T-helper 2 cell treated with Interferon-gamma antibody and Interleukin-4, amounts not matched to agents 5 μg/mL and 100 μg/mL, for 36 hours (primary cell): ENCODE results near the gene CTH.
"Not testable (repeated sequence)": the region's sequence is repeated elsewhere in the genome, so short reads cannot be mapped to it uniquely, and the experiment has no call there.

Experiments
- DNase-seq: peaks from one replicate; pipeline ENCODE4 v3.0.0; 2021; ENCODE audit warnings: low spot score
- H3K27ac Mint-ChIP-seq: one replicate; pipeline ENCODE4 v1.8.0; 2021; ENCODE audit warnings: mild to moderate bottlenecking, mixed read lengths
- H3K27me3 Mint-ChIP-seq: one replicate; pipeline ENCODE4 v1.8.0; 2021; ENCODE audit warnings: low read depth, mixed read lengths
- H3K36me3 Mint-ChIP-seq: one replicate; pipeline ENCODE4 v1.8.0; 2021; ENCODE audit warnings: low read depth, mixed read lengths
- H3K4me1 Mint-ChIP-seq: one replicate; pipeline ENCODE4 v1.8.0; 2021; ENCODE audit warnings: low read depth, mixed read lengths
- H3K4me3 Mint-ChIP-seq: one replicate; pipeline ENCODE4 v1.8.0; 2022; ENCODE audit warnings: mild to moderate bottlenecking, moderate library complexity, mixed read lengths
- H3K9me3 Mint-ChIP-seq: one replicate; pipeline ENCODE4 v1.8.0; 2021; ENCODE audit warnings: mixed read lengths

The CTH gene

DNA sequence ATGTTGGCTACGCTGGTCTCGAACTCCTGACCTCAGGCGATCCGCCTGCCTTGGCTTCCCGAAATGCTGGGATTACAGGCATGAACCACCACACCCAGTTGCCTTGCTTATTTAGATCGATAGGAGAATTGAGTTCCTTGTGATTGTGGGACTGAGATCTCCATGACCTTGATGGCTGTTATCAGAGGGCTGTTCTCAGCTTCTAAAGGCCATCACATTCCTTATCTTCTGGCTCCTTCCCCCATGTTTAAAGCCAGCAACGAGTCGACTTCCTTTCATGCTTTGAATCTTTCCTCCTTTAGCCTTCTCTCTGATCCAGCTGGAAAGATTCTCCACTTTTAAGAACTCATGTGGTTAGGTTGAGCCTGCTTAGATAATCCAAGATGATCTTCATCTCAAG lies 38.0 kb downstream of the CTH start:
- no peak for DNase-seq
- Mint-ChIP-seq H3K27ac (no peak overlapping the region), H3K9me3 (no peaks in the 10 kb centered on the region), H3K4me1 (peaks cover 4% of the 10 kb centered on the region), H3K27me3 (no peaks in the 10 kb centered on the region), H3K4me3 (no peak overlapping the region), H3K36me3 (no peaks in the 10 kb centered on the region)

DNA sequence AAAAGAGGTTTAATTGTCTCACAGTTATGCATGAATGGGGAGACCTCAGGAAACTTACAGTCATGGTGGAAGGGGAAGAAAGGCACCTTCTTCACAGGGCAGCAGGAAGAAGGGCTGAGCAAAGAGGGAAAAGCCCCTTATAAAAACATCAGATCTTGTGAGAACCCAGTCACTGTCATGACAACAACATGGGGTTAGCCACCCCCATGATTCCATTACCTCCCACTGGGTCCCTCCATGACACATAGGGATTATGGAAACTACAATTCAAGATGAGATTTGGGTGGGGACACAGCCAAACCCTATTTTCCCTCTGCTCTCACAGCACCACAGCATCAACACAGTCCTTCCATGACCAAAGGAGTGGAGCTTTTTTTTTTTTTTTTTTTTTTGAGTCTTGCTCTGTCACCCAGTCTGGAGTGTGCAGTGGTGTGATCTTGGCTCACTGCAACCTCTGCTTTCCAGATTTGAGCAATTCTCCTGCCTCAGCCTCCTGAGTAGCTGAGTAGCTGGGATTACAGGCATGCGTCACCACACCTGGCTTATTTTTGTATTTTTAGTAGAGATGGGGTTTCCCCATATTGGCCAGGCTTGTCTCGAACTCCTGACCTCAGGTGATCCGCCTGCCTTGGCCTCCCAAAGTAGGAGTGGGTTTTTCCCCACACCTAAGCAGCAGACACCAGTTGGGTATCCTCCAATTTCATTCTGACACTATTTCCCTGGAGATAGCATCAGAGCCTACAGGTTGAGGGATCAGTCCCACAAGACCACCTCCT lies 41.3 kb downstream of the CTH start:
- H3K4me1 Mint-ChIP-seq, H3K4me3 Mint-ChIP-seq, H3K36me3 Mint-ChIP-seq, H3K27me3 Mint-ChIP-seq, H3K27ac Mint-ChIP-seq, H3K9me3 Mint-ChIP-seq: not testable (repeated sequence)
- peak; percentile 27 for DNase-seq

DNA sequence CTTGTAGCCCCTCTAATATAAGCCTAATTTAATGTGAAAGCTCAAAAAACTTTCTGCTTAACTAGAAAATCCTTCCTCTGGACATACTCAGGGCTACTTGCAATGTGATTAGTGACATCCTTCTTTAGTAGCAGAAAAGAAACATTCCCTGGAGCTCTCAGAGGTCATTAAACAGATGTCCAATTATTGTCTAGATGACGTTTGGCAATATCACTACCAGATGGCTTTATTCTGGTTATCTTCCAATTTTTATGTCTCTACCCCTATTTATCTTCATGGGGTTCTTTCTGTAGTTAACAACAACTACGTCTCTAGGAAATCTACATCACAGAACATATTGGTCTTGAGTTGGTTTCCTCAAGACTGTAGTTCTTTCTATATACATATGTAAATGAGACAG lies 44.2 kb downstream of the CTH start:
- Mint-ChIP-seq H3K36me3 (no peaks in the 10 kb centered on the region), H3K4me3 (no peak overlapping the region), H3K27ac (no peak overlapping the region), H3K9me3 (no peaks in the 10 kb centered on the region), H3K4me1 (peaks cover 4% of the 10 kb centered on the region), H3K27me3 (no peaks in the 10 kb centered on the region)
- DNase-seq: no peak

DNA sequence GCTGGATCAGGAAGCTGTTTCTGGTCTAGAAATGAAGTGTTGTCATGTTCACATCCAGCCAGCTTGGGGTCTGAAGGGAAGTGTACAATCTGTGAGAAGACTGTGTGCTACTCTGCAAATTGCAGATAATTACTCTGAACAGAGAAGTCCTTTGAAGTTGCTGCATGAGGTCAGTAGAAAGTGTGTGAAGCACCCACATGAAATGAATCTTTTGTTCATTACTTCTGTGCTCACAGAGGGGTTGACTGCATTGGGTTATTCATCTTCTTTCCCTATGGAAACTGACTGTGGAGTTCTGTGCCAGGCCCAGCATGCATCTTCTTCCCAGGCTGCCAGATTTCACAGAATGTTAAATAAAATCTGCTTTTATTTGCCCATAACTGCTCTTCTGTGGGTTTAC lies 47.1 kb downstream of the CTH start:
- no peaks in the 10 kb centered on the region for H3K36me3 Mint-ChIP-seq
- H3K27ac Mint-ChIP-seq: no peak overlapping the region
- H3K9me3 Mint-ChIP-seq: no peaks in the 10 kb centered on the region
- no peaks in the 10 kb centered on the region for H3K4me1 Mint-ChIP-seq
- DNase-seq: no peak
- H3K4me3 Mint-ChIP-seq: no peak overlapping the region
- no peaks in the 10 kb centered on the region for H3K27me3 Mint-ChIP-seq

GRCh38 chr1:70459496-70460225 lies 48.6 kb downstream of the CTH start:
- Mint-ChIP-seq H3K27me3 (no peaks in the 10 kb centered on the region), H3K36me3 (no peaks in the 10 kb centered on the region), H3K4me3 (no peak overlapping the region), H3K9me3 (no peaks in the 10 kb centered on the region), H3K27ac (no peak overlapping the region), H3K4me1 (no peaks in the 10 kb centered on the region)
- DNase-seq: no peak

DNA sequence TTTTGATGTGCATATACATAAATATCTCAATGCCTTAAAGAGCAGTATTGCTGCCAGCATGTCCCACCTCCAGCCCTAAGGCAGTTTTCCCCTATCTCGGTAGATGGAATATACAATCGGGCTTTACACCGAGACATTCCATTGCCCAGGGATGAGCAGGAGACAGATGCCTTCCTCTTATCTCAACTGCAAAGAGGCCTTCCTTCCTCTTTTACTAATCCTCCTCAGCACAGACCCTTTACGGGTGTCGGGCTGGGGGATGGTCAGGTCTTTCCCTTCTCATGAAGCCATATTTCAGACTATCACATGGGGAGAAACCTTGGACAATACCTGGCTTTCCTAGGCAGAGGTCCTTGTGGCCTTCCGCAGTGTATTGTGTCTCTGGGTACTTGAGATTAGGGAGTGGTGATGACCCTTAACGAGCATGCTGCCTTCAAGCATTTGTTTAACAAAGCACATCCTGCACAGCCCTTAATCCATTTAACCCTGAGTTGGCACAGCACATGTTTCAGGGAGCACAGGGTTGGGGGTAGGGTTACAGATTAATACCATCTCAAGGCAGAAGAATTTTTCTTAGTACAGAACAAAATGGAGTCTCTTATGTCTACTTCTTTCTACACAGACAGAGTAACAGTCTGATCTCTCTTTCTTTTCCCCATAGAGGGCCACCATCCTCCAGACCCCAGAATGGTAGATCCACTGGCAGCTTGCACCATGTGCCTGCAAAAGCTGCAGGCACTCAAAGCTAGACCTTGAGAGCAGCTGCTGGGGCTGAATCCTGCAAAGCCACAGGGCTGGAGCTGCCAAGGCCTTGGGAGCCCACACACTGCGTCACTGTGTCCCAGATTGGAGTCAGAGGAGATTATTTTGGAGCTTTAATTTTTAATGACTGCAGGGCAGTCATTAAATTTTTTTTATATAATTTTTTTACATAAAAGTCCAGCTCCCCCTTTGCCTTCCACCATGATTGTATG lies 50.0 kb downstream of the CTH start:
- not testable (repeated sequence) for H3K4me3 Mint-ChIP-seq, H3K9me3 Mint-ChIP-seq, H3K4me1 Mint-ChIP-seq, H3K36me3 Mint-ChIP-seq, H3K27ac Mint-ChIP-seq, H3K27me3 Mint-ChIP-seq, DNase-seq

DNA sequence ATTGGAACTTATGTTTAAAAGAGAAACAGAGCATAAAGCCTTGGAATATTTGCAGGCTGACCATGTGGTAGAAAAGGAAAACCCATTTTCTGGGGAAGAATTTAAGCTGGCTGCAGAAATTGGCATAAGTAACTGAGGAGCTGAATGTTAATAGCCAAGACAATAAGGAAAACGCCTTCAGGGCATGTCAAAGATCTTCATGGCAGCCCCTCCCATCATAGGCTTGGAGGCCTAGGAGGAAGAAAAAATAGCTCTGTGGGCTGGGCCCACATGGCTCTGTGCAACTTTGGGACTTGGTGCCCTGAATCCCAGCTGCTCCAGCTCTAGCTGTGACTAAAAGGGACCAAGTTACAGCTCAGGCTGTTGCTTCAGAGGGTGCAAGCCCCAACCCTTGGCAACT lies 51.5 kb downstream of the CTH start:
- peaks cover 5% of the 10 kb centered on the region for H3K27me3 Mint-ChIP-seq
- H3K9me3 Mint-ChIP-seq: no peaks in the 10 kb centered on the region
- DNase-seq: no peak
- no peak overlapping the region for H3K27ac Mint-ChIP-seq
- no peaks in the 10 kb centered on the region for H3K36me3 Mint-ChIP-seq
- H3K4me3 Mint-ChIP-seq: no peak overlapping the region
- H3K4me1 Mint-ChIP-seq: no peaks in the 10 kb centered on the region

DNA sequence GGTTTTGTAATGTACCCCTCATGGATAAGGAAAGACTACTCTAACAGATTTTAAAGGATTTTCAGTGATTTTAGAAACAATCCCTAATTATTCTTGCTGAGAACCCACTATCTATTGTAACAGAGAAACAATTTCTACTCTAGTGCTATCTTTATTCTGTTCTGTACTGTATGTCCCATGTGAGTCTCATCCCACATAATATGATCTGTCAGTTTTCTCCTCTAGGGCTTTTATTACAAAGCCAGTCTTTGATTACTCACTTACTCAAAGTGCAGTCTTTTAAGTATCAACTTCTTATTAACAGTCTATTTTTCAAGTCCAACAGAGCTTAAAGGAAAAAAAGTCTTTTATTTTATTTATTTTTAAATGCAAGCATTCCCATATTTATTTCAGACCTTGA lies 54.8 kb downstream of the CTH start:
- peaks cover 8% of the 10 kb centered on the region for H3K27me3 Mint-ChIP-seq
- no peak for DNase-seq
- no peaks in the 10 kb centered on the region for H3K9me3 Mint-ChIP-seq
- H3K27ac Mint-ChIP-seq: no peak overlapping the region
- H3K36me3 Mint-ChIP-seq: no peaks in the 10 kb centered on the region
- no peaks in the 10 kb centered on the region for H3K4me1 Mint-ChIP-seq
- H3K4me3 Mint-ChIP-seq: no peak overlapping the region

DNA sequence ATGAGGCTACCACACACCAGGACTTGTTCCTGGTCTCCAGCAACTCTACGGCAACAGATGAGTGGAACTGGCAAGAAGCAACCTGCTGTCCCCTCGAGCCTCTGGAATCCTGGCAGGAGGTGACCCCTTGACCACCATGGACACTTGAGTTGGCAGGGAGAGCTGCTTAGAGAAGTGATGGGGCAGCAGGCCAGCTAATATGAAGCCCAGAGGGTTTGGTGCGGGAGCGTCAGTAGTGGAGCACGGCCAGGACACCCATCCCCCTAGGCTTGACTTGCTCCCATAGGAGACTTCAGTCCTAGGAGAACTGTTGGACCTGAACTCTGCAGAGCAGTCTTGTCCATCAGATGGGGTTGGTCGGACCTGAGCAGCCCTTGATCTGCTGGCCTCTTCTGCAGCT lies 56.5 kb downstream of the CTH start:
- H3K4me1 Mint-ChIP-seq: no peaks in the 10 kb centered on the region
- no peaks in the 10 kb centered on the region for H3K9me3 Mint-ChIP-seq
- H3K27me3 Mint-ChIP-seq: peaks cover 13% of the 10 kb centered on the region
- no peak overlapping the region for H3K4me3 Mint-ChIP-seq
- no peak overlapping the region for H3K27ac Mint-ChIP-seq
- no peak for DNase-seq
- no peaks in the 10 kb centered on the region for H3K36me3 Mint-ChIP-seq

- Mint-ChIP-seq H3K4me1 (no peaks in the 10 kb centered on the region), H3K36me3 (no peaks in the 10 kb centered on the region), H3K27ac (no peak overlapping the region), H3K4me3 (no peak overlapping the region), H3K9me3 (no peaks in the 10 kb centered on the region), H3K27me3 (peaks cover 13% of the 10 kb centered on the region)
- no peak for DNase-seq
These were observed 57.1 kb downstream of the CTH start for GRCh38 chr1:70468180-70468579.

GRCh38 chr1:70469184-70469583 lies 58.1 kb downstream of the CTH start:
- not testable (repeated sequence) for H3K4me1 Mint-ChIP-seq

GRCh38 chr1:70475023-70475422 lies 64.0 kb downstream of the CTH start:
- no peaks in the 10 kb centered on the region for H3K4me1 Mint-ChIP-seq
- no peaks in the 10 kb centered on the region for H3K36me3 Mint-ChIP-seq
- H3K4me3 Mint-ChIP-seq: no peak overlapping the region
- H3K27me3 Mint-ChIP-seq: peaks cover 5% of the 10 kb centered on the region
- no peak overlapping the region for H3K27ac Mint-ChIP-seq
- peaks cover 4% of the 10 kb centered on the region for H3K9me3 Mint-ChIP-seq
- DNase-seq: no peak

More at GRCh38 chr1:70469184-70469583, 58.1 kb downstream of the CTH start:
- H3K9me3 Mint-ChIP-seq, H3K27ac Mint-ChIP-seq, H3K4me3 Mint-ChIP-seq, DNase-seq, H3K36me3 Mint-ChIP-seq: not testable (repeated sequence)
- peaks cover 13% of the 10 kb centered on the region for H3K27me3 Mint-ChIP-seq

GRCh38 chr1:70477090-70477489 lies 66.0 kb downstream of the CTH start:
- DNase-seq: no peak
- H3K36me3 Mint-ChIP-seq: no peaks in the 10 kb centered on the region
- no peak overlapping the region for H3K4me3 Mint-ChIP-seq
- no peak overlapping the region for H3K27ac Mint-ChIP-seq
- H3K9me3 Mint-ChIP-seq: peaks cover 4% of the 10 kb centered on the region
- no peaks in the 10 kb centered on the region for H3K4me1 Mint-ChIP-seq
- no peaks in the 10 kb centered on the region for H3K27me3 Mint-ChIP-seq

- H3K4me3 Mint-ChIP-seq, H3K9me3 Mint-ChIP-seq, H3K27ac Mint-ChIP-seq, DNase-seq, H3K27me3 Mint-ChIP-seq, H3K36me3 Mint-ChIP-seq, H3K4me1 Mint-ChIP-seq: not testable (repeated sequence)
These were observed 66.8 kb downstream of the CTH start for GRCh38 chr1:70477905-70478304.
